ENCODE measurements around the gene CAB39. TPM values are rescaled to one million over a fixed set of nuclear protein-coding genes. Genes with fewer than 3 reads are reported as not detected.

The CAB39 gene
- total RNA-seq, 2 donors from 2014 or later, result 32.3 to 34.5 TPM

DNA sequence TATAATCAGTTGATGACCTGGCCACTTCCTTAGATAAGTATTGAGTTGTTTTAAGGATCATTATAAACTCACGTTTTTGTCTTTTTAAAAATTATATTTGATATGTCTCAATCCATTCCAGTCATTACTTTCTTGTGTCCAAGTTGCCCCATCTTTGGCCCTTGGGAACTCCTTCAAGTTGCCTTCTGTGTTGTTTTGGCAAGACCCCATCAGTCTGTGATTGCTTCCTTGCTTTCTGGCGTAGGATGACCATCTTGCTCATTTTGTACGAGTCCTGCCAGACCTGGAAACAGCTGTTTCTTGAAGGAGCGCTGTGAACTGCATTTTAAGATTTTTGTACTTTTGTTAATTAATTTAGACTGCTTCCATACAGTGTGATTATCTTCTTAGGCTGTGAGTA is 83.2 kb downstream of the CAB39 start:
- ATAC-seq, result no peak
- H3K4me1 ChIP-seq, result no peaks in the 10 kb centered on the region

DNA sequence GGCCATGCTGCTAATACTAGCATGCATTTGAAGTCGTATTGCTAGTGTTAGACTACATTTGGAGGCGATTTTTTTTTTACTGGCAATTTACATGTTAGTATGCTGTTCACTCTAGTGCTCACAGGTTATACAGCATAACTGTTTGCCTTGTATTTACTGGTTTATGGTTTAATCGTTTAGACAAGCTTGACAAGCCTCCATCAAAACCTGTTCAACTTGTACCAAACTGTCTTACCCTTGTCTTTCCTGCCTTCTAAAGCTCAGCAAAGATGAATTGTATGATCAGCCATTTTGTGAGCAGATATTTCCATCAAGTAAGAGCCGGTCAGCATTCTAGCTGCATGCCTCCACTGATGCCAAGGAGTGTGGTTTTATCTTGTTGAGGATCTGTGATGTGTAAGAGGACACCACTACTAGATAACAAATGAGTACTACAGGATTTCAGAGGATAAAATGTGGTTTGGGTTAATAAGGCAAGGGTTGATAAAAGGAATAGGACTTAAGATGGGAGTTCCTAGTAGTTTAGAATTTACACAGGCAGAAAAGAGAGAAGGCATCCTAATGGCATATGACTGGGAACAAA is 83.7 kb downstream of the CAB39 start:
- no peaks in the 10 kb centered on the region for H3K27me3 ChIP-seq
- ATAC-seq, result no peak
- no peak for DNase-seq
- intact Hi-C loops (cut with DNase I), result no loop called here
- H3K9me3 ChIP-seq, result no peaks in the 10 kb centered on the region
- no peak overlapping the region for H3K27ac ChIP-seq
- peaks cover 0 to 5% of the 10 kb centered on the region in 2 donors for H3K36me3 ChIP-seq (replicated peaks in 1 of 2; ENCODE audit: insufficient read depth in 1 of 2, low read depth in 2 of 2)
- no peaks in the 10 kb centered on the region for H3K4me1 ChIP-seq
- no peak overlapping the region for H3K4me3 ChIP-seq
- 74 to 79% methylated on average over 4 of the region's 4 CpGs for WGBS, 2 donors
- TF ChIP-seq POLR2A (IDR thresholded peaks at IDR 0.05), result no peak
- TF ChIP-seq, protein P1, sequence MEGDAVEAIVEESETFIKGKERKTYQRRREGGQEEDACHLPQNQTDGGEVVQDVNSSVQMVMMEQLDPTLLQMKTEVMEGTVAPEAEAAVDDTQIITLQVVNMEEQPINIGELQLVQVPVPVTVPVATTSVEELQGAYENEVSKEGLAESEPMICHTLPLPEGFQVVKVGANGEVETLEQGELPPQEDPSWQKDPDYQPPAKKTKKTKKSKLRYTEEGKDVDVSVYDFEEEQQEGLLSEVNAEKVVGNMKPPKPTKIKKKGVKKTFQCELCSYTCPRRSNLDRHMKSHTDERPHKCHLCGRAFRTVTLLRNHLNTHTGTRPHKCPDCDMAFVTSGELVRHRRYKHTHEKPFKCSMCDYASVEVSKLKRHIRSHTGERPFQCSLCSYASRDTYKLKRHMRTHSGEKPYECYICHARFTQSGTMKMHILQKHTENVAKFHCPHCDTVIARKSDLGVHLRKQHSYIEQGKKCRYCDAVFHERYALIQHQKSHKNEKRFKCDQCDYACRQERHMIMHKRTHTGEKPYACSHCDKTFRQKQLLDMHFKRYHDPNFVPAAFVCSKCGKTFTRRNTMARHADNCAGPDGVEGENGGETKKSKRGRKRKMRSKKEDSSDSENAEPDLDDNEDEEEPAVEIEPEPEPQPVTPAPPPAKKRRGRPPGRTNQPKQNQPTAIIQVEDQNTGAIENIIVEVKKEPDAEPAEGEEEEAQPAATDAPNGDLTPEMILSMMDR (IDR thresholded peaks at IDR 0.05), result no peak

More for the DNA sequence above, 83.2 kb downstream of the CAB39 start:
- DNase-seq, result peak in 2 of 4 donors; percentile 16 to 37
- 78 to 81% methylated on average over 4 of the region's 4 CpGs for WGBS, 2 donors
- no peak overlapping the region for H3K27ac ChIP-seq
- no peak for TF ChIP-seq POLR2A (IDR thresholded peaks at IDR 0.05)
- TF ChIP-seq, protein P1 (IDR thresholded peaks at IDR 0.05), result no peak
- H3K9me3 ChIP-seq, result no peaks in the 10 kb centered on the region
- intact Hi-C loops (cut with DNase I), result no loop called here
- H3K4me3 ChIP-seq, result no peak overlapping the region
- no peaks in the 10 kb centered on the region for H3K27me3 ChIP-seq
- H3K36me3 ChIP-seq (replicated peaks in 1 of 2; ENCODE audit: insufficient read depth in 1 of 2, low read depth in 2 of 2), result peaks cover 0 to 9% of the 10 kb centered on the region in 2 donors

DNA sequence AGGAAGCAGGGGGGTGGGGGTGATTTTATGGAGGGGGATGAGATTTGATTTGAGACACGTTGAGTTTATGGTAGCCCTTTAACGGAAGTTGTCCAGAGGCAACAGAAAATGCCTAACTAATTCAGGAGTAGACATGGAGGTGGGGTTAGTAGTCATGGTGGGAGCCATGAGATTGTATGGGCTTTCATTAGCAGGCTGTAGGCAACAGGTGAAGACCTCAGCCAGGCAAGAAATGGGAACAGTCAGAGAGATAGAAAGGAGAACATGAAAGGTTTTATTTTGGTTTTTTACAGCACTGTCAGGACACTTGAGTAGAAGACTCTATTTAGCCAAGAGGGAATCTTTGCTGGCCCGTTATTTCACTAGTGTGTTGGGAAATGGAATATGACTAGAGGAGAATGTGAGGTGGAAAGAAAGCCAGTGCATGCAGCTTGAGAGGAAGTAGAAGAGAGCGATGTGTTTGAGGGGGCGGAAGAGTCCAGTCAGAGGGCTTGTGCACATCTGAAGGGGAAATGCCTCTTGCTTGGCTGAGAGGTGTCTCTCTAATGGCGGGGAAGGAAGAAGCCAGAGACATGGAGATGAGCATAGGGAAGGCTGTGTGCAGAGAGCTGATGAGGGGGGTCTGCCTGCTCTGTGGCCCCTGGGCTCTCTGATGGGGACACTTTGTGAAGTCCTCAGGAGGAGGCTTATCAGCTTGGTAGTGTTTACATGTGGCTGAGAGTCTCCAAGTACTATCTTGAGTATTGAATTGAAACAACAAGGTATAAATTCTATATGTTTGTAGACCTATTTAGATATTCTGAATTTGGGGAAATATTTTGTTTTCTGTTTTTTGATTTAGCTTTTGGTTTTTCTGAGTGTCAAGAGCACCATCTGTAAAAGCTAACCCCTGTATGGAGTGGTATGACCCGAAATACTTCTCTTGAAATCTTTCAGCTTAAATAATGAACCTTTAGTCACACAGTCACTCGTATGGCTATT is 85.2 kb downstream of the CAB39 start:
- Histone ChIP-seq H3K36me3 (replicated peaks in 1 of 2; ENCODE audit: insufficient read depth in 1 of 2, low read depth in 2 of 2) (peaks cover 0 to 2% of the 10 kb centered on the region in 2 donors), H3K4me3 (no peak overlapping the region), H3K4me1 (no peaks in the 10 kb centered on the region), H3K27ac (no peak overlapping the region), H3K27me3 (no peaks in the 10 kb centered on the region), H3K9me3 (no peaks in the 10 kb centered on the region)
- 75 to 77% methylated on average over 8 of the region's 8 CpGs for WGBS, 2 donors
- TF ChIP-seq POLR2A (IDR thresholded peaks at IDR 0.05), result no peak
- TF ChIP-seq, protein P1 (IDR thresholded peaks at IDR 0.05), result no peak
- intact Hi-C loops (cut with DNase I), result no loop called here
- peak; percentile 24 for ATAC-seq
- DNase-seq, result peak in 1 of 4 donors; percentile 56

DNA sequence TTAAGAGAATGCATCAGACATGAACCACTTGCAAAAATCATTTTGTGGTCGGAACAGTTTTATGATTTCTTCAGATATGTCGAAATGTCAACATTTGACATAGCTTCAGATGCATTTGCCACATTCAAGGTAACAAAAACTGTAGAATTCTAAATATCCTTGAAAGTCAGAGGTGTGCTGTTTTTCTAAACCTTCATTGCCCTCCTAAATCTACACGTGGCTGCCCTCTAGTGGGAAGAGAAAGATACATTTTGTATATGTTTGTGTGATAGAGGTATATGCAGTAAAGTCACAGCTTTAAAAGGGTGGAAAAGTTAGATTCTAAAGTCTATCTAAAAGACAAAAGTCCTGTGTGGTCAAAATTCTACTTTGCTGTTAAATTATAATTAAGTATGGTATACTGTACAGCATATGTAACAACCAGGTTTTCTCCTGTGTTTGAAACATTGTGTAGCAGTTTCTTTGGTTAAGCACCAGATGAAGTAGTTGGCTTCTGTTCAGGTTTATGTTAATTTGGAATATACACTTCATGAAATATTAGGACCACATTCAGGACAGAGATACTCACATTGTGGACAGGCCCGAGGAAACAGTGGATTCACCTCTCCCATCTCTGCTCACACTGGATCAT is 86.2 kb downstream of the CAB39 start:
- intact Hi-C loops (cut with DNase I), result no loop called here
- no peaks in the 10 kb centered on the region for H3K9me3 ChIP-seq
- ATAC-seq, result no peak
- no peak for TF ChIP-seq POLR2A (IDR thresholded peaks at IDR 0.05)
- TF ChIP-seq, protein P1 (IDR thresholded peaks at IDR 0.05), result peak in 6 of 7 experiments; percentile 42 to 61 (median 51)
- DNase-seq, result peak in 1 of 4 donors; percentile 27
- H3K27me3 ChIP-seq, result no peaks in the 10 kb centered on the region
- peaks cover 0 to 2% of the 10 kb centered on the region in 2 donors for H3K36me3 ChIP-seq (replicated peaks in 1 of 2; ENCODE audit: insufficient read depth in 1 of 2, low read depth in 2 of 2)
- H3K4me1 ChIP-seq, result no peaks in the 10 kb centered on the region
- 35 to 37% methylated on average over 4 of the region's 4 CpGs for WGBS, 2 donors
- H3K4me3 ChIP-seq, result no peak overlapping the region
- H3K27ac ChIP-seq, result no peak overlapping the region
